Adipose tissue (tissue), 3 donors: ENCODE data around the gene AFTPH. TPM values are rescaled to one million over a fixed set of nuclear protein-coding genes. Genes with fewer than 3 reads are reported as not detected.
"Not testable (repeated sequence)": the region's sequence is repeated elsewhere in the genome, so short reads cannot be mapped to it uniquely, and the experiment has no call there.

ENCODE experiments used
- H3K27ac ChIP-seq: one replicate; pipeline ENCODE4 v1.5.1; 2013; ENCODE audit warnings: low read depth, low read length
- WGBS, 3 donors: extraction: QIAGEN DNeasy Blood & Tissue Kit; methylation state at CpG; one replicate each; pipeline ENCODE4 v1.1.7; 2013; 5-methylcytosine and 5-hydroxymethylcytosine counted together
- polyA plus RNA-seq, 3 donors: library from polyadenylated mRNA; stranded (reverse); fragments of 200-250 nt; gene quantifications; one replicate each; pipeline ENCODE4 v1.2.3, GENCODE V29; 2013
- donor health status: healthy with polysubstance abuse.
- donor health status: Bipolar disorder and iron deficiency.
- donor health status: healthy.

AFTPH gene
- polyA plus RNA-seq, 3 donors = 15.6 to 18.8 (median 15.9) TPM

DNA sequence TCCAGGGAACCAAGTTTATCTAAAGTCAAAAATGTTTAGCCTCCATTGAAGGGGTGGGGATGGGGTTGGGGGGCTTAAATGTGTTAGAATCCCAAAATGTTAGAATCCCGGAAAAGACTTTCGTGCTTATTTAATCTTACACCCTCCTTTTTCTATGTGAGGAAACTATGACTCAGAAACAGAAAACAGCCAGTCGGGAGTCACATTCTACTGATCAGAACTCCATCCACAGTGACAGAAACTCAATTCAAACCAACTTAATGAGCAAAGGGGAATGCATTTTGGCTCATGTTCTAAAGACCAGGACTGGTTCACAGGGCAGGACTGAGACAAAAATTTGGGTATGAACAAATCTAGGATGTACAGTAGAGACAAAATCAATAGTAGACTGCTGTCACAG, 31.9 kb upstream of the AFTPH start:
- no peak overlapping the region for H3K27ac ChIP-seq
- WGBS, 3 donors = 72 to 83% (median 80%) methylated on average over 3 of the region's 3 CpGs

DNA sequence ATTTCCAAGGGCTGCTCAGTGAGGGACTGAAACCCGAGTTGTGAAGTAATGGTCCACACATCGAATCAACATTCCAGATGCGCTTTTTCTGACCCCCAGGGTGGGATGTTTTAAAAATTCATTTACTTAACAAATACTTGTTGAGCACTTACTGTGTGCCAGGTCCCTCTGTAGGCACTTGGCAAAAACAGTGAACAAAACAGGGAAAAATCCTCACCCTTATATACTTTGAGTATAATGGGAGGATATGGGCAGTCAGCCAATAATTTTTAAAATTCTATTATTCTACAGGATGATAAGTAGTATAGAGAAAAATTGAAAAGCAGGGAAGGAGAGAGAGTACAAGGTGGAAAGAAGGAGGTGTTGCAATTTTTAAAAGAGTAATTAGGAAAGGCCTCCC, 31.3 kb upstream of the AFTPH start:
- WGBS, 3 donors = 80 to 84% (median 82%) methylated on average over 3 of the region's 3 CpGs
- no peak overlapping the region for H3K27ac ChIP-seq

DNA sequence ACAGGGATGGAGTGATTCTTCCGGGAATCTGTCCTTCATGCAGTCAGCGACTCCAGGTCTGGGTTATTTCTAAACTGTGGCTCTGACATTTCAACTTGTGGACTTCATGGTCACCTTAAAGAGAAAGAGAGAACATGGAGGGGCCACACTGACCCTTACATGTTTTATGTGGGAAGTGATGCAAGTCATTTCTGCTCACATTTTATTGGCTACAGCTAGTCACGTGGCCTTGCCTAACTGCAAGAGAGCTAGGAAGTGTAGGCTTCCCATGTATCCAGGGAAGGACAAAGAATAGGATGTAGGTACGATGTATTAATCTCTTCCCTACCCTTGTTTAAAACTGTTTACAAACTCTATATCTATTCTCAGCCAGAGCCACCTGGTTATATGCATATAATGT, 30.3 kb upstream of the AFTPH start:
- WGBS, 3 donors = 86 to 92% (median 87%) methylated on average over 4 of the region's 4 CpGs
- no peak overlapping the region for H3K27ac ChIP-seq

DNA sequence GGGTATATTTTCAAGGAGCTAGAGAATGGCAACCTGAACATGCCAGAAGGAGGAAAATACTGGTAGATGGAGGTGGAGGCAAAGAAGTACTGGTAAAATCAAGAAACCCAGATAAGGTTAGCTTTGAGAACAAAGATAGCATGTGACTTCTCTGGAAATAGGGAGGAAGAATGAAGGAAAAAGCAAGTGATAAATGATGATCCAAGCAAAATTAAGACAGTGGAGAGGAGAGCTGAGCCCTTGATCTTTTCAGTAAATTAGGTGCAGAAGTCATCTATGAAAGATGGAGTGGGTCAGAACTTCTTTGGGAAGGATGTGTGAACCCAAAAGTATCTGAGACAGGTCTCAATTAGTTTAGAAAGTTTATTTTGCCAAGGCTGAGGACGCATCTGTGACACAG, 25.7 kb upstream of the AFTPH start:
- 70 to 98% (median 97%) methylated on average over 1 of the region's 1 CpG for WGBS, 3 donors
- no peak overlapping the region for H3K27ac ChIP-seq

DNA sequence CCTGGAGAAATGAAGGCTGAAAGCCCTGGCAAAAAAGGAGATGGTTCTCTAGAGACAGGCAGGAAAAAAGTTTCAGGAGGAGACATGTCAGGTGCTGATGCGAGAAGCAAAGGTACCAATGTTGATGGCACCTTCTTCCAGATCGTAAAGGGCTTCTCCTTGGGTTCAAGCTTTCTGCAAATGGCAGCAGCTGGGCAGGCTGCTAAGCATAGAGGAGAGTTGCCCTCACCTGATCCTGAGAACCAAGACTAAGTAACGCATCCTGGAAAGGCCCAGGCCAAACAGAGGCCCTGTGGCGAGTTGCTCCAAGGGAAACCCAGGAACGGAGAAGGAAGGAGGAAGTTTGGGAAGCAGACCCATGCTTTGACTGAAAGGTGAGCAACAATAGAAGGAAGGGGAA, 23.6 kb upstream of the AFTPH start:
- H3K27ac ChIP-seq = no peak overlapping the region
- WGBS, 3 donors = 84 to 88% (median 87%) methylated on average over 5 of the region's 5 CpGs

DNA sequence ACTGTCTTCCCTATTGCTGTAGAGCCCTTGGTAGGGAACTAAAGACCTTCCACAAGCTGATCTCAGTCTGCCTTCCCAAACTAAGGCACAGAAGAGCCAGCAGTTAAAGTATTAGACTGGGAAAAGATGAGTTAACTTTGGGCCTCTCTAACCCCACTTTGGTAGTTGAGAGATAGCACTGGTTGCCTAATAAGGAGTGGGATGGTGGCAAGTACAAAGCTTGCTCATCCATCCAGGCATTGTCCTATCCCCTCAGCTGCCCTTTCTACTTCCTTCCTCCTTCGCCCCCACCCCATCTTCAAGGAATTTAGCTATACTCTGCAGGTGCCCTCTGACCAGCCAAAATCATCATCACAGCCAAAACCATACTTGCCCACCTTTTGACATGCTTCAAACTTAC, 22.2 kb upstream of the AFTPH start:
- 61 to 80% (median 67%) methylated on average over 1 of the region's 1 CpG for WGBS, 3 donors
- H3K27ac ChIP-seq = no peak overlapping the region

DNA sequence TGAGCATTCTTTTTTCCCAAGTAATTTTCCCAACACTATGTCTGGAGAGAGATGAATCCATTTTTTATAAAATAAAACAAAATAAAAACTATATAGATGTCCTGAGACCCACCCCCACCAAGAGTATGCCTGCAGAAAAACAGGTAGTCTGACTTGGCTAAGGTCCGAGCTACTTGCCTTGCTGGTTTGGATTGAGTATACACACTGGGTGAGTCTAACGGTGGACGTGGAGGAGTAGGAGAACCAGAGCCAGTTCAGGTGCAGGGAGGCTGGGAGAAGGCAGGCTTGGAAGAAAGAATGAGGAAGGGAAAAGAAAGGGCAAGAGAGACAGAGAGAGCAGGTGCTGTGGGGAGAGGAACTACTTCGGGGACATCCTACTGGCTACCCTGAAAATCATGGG, 21.3 kb upstream of the AFTPH start:
- no peak overlapping the region for H3K27ac ChIP-seq
- WGBS, 3 donors = 88 to 92% (median 88%) methylated on average over 4 of the region's 4 CpGs

DNA sequence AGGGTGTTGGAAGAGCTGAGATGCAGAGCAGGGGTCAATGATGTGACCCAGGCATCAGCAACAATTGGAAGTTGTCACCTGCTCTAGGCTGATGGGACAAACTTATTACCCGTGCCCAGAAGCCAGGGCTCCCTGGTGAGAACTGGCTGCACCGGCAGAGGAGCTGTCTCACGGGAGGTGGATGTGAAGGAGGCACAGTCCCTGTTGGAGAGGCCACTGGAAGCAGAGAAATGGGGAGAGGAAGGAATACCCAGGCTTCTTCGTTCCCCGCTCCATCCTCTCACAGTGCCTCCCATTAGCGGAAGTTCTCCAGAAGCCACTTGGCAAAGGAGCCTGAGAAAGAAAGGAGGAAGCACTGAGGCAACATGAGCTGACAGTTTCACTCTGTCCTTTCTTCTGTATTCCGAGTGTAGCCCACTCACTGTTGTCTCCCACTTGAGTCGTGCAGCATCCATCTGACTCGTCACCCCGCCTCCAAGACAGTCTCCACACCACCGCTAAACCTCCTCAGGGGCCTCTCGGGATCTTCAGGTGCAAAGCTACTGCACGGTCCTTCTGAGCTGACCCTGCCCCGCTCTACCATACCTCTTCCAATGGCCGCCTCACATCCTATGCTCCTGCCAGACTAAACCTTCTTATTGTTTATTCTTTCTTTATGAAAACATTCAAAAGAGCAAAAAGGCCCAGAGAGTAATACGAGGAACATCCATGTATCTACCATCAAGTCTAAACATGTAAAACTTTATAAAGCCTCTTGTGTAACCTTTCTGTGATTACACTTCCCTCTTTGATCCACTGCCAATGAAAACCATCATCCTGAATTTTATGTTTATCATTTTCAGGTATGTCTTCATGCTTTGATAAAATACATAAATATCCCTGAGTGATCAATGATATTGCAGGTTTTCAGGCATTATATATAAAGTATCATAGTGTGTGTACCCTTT, 19.1 kb upstream of the AFTPH start:
- 77 to 85% (median 77%) methylated on average over 14 to 16 of the region's 16 CpGs for WGBS, 3 donors
- H3K27ac ChIP-seq = no peak overlapping the region

DNA sequence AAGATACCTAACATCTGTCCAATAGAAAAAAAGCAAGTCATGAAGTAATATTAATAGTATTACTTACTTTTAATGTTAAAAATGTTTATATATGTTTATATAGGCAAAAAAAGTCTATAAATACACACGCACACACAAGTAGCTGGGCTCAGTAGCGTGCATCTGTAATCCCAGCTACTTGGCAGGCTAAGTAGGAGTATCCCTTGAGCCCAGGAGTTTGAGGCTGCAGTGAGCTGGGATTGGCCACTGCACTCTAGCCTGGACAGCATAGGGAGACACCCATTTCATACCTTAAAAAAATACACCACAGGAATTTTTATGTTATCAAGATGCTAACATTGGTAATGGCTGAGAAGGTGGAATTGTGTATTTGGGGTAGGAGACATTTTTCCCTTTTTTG, 17.4 kb upstream of the AFTPH start:
- 77 to 96% (median 84%) methylated on average over 2 of the region's 2 CpGs for WGBS, 3 donors
- H3K27ac ChIP-seq = no peak overlapping the region

DNA sequence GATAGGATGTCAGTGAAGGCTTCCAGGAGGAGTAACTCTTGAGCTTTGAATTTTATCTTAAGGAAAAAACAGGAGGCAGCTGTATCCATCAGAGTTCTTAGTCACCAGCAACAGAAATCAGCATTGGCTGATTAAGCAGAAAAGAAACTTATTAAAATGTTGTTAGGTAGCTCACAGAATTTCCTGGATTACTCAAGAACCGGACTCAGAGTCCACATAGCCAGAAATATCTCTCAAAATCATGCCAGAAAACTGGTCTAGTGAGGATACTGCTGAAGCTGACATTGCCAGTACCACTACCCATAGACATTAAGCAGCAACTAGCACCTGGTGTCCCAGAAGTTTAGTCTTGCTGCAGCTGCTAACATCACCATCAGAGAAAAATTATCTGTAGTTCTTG, 10.1 kb upstream of the AFTPH start:
- 14 to 37% (median 29%) methylated on average over 1 of the region's 1 CpG for WGBS, 3 donors
- H3K27ac ChIP-seq = no peak overlapping the region

DNA sequence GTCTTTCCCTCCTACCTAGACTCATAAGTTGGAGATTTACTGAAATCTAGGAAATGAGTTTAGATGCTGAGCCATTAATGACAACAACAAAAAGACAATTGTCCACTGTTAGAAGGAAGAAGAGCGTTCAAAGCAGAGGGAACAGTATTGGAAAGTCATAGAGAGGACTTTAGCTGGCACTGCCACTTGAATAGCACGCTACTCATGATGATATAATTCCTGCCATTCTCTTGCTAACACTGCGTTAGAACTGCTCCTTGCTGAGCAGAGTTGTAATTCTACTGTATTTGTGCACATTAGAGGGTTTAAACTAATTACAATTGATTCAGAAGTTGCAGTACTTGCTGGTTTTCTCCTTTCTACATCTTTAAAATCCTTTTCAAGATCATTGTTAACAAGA, 9.0 kb upstream of the AFTPH start:
- H3K27ac ChIP-seq = no peak overlapping the region
- WGBS, 3 donors = 84 to 90% (median 85%) methylated on average over 3 of the region's 3 CpGs

DNA sequence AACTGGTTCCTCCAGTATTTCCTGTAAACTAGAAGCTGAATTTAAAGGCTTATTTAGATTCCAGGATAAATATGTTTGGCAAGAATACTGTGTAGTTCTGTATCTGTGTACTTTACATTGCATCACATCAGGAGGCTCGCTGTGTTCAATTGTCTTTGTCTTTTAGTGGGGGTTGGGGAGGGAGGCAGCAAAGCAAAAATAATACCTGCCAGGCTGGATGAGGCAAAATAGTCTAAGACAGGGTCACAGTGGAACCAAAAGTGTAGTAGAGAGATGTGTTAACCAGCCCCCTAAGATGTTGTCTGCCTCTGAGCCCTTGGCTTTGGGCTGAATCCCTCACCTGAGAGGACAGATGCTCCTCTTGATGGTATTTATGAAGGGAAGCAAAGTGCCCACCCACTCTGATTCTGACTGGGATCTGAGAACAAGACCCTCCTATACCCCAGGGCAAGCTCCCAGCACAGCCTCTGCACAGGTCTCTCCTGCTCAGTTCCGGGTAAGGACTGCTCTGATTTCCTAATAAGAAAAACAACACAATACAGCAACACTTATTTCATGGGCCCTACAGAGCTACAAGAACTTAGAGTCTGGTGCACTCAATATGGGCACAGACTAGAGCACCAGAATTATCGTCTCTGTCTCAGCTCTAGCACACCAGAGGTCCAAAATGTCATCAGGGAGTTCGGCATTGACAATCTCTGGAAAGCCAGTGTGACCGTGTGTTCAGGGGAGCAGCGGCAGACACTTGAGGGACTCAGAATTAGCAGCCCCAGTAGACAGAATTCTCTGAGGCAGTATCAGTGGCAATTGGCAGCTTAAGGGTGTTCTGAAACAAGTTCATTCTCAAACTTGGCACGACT, 7.2 kb upstream of the AFTPH start:
- WGBS, 3 donors = 72 to 85% (median 83%) methylated on average over 7 of the region's 7 CpGs
- no peak overlapping the region for H3K27ac ChIP-seq

DNA sequence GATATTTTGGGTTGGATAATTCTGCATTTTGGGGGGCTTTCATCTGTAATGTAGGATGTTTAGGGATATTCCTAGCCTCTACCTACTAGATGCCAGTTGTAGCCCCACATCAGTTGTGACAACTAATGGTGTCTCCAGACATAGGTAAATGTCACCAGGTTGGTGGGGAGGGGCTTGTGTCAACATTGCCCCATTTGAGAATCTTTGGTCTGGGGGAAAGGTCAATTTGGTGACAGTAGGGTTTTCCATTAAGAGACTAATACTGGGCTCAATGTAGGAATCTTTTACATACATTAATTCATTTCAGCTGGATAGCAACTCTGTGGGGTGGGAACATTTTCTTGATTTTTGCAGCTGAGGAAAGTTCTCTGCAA, 6.6 kb upstream of the AFTPH start:
- H3K27ac ChIP-seq = no peak overlapping the region

DNA sequence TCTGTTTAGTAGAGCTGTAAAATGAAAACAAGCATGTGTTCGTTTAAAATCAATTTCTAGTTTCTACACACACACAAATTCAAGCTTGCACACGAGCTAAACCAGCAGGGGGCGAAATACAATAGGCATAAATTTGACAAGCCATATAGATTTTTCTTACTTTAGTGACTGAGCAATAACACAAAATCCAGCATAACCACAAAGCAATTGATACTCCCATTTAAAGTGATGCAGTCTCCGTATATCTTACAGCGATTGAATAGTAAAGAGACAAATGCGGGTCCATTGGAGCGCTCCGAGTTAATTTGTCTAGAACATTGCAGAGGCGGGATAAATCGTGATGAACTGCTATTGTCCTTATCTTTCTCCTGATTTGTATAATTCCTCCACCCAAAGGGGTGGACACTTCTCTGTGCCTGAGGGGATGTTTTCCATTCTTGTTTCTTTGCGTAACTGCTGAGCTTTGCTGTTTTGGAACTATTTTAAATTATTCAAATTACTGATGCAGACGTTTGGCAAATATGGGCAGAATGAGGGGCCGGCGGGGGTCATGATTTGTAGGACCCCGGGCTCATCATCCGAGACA, 1.2 kb upstream of the AFTPH start:
- H3K27ac ChIP-seq = no peak overlapping the region
- WGBS, 3 donors = 0 to 1% (median 0%) methylated on average over 16 of the region's 16 CpGs

DNA sequence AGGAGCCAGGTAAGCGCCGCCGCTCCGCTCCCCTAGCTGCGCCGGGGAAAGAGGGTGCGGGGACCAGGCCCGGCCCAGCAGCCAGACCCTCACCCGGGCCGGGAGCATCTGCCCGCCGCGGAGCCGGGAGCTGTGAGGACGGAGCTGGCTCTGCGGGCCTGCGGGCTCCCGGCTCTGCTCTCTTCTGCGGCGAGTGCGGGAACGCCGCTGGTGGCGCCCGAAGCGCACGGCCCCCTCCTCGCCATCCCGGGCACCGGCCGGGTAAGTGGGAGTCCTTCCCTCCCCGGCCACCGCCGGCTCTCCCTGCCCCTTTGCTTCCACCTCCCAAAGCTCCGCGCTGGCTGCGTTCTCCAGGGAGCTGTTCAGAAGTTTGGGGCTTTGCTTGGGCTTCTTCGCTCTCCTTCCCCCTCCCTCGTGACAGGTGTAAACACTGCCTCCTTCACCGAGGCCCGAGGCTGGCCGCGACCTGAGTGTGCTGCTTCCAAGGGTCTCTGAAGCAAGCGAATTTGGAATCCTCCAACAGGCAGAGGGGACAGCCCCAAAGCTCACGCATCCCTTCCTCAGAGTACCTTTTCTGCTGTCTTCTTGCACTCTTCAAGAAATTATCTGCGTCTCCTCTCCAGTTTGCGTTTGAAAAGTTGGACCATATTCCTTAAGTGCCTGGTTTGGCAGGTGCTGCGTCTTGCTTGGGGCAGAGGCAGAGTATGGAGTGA, 632 bp downstream of the AFTPH start:
- H3K27ac ChIP-seq = peak overlapping the region; percentile 90
- 0 to 1% (median 1%) methylated on average over 46 to 48 of the region's 48 CpGs for whole genome bisulfite sequencing, 3 donors

DNA sequence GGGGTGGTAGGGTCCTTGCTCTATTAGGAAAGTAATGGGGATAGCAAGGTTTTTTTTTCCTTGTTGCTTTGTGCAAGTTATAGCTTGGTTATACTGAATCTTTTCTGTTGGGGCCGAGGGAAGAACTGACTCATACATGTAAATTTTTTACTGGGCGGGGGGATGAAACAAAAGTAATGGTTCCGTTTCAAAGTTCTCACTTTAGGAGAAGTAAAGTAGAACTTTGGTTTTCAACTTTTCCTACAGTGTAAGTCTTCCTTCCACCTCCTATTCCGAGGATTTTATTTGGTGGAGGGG, 1.1 kb downstream of the AFTPH start:
- 0 to 7% (median 3%) methylated on average over 4 of the region's 4 CpGs for WGBS, 3 donors
- no peak overlapping the region for H3K27ac ChIP-seq

DNA sequence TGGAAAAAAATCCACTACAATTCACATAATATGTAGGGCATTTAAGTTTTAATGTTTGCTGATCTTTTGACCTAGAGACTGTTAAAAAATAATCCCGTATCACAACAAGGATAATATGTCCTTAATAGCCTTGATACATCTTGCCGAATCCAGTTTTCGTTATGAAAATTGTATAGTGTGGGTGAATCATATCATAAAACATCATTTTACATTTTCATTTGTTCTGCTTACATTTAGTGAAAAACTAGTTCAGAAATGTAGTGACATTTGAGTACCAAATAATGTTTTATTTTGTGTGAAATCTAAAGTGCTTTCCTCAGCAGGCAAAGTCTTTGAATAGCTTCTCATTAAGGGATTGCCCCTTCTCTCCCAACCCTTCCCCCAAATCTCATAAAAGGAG, 1.9 kb downstream of the AFTPH start:
- no peak overlapping the region for H3K27ac ChIP-seq
- 19 to 62% (median 55%) methylated on average over 3 of the region's 3 CpGs for WGBS, 3 donors

DNA sequence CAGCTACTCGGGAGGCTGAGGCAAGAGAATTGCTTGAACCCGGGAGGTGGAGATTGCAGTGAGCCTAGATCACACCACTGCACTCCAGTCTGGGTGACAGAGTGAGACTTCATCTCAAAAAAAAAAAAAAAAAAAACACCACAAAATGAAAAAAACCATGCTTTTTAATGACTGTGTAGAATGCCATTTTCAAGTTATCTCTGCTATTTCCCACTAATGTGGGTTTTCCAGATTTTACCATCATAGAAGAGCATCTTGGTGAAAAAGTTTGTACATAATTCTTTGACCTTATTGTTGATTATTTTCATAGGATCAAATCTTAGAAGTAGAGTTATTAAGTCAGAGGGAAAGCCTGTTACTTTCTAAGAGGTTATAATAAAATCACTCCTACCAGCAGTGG, 6.8 kb downstream of the AFTPH start:
- not testable (repeated sequence) for H3K27ac ChIP-seq
- 96 to 100% (median 98%) methylated on average over 2 of the region's 2 CpGs for WGBS, 3 donors

DNA sequence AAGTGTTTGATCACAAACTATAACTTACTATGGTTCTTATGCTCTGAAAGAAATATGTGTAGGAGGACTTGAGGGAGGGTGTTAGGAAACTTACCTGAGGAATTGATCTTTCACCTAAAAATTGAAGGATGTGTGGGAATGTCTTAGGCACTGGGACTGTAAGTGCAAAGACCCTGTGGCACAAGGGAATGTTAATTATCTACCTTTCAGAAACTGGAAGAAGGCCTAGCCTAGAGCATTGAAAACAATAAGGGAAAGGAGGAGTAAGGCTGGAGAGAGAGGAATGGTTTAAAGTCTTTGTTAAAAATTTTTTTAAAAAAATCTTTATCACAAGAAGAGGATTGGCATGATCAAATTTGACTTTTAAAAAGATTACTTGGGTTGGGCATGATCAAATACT, 7.9 kb downstream of the AFTPH start:
- no peak overlapping the region for H3K27ac ChIP-seq
